Measurements from ENCODE around the gene EN2.

Gene EN2

DNA sequence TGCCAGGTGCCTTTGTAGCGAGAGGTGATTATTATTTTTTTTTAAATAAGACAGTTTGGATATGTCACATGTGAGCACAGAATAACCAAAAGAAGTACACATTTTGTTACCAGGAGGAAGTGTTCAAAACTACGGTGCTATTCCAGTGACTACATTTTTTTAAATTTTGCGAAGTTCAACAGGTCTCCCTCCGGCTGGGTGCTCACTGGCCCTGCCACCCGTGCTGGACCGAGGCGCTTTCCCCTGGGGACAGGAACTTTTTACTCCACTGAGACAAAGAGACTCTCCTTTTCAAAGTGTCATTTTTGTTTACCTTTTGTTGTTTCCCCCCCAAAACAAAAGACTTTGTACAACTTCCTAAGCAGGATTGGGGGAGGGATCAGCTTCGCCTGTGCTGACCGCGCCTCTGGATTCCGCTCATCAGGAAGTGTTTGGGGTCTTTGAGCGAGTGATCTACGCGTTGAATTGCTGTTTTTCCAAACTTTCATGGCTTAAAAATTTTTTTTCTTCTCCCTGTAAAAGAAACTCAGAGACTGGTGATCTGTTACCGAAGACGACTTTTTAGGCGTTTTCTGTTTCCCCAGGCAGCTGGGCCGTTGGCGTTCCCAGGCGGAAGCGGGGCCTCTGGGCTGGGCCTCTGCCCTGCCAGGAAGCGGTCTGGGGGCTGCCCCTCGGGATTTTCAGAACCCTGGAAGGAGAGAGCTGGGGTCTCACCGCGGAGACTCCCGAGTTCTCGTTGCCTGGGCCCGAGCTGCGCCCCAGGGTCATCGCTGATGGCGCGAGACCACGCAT is 7.2 kb downstream of the EN2 start:
- Histone ChIP-seq H3K4me1 (ENCODE audit: control insufficient read depth in 1 of 2, insufficient read depth in 2 of 2, low read length in 2 of 2) (peaks cover 3 to 5% of the 10 kb centered on the region in 2 donors), H3K4me3 (ENCODE audit: low read depth in 1 of 2, low read length in 2 of 2) (no peak overlapping the region), H3K36me3 (ENCODE audit: control insufficient read depth in 1 of 2, insufficient read depth in 2 of 2, low read length in 2 of 2) (no peaks in the 10 kb centered on the region), H3K27me3 (ENCODE audit: control insufficient read depth in 1 of 2, insufficient read depth in 2 of 2, low read length in 2 of 2) (peaks cover 94 to 96% of the 10 kb centered on the region in 2 donors), H3K9me3 (ENCODE audit: control insufficient read depth in 1 of 2, low read length in 2 of 2) (no peaks in the 10 kb centered on the region), H3K9ac (ENCODE audit: low read depth in 1 of 2, low read length in 2 of 2) (no peak overlapping the region), H3K27ac (ENCODE audit: low read depth, low read length) (no peak overlapping the region)

DNA sequence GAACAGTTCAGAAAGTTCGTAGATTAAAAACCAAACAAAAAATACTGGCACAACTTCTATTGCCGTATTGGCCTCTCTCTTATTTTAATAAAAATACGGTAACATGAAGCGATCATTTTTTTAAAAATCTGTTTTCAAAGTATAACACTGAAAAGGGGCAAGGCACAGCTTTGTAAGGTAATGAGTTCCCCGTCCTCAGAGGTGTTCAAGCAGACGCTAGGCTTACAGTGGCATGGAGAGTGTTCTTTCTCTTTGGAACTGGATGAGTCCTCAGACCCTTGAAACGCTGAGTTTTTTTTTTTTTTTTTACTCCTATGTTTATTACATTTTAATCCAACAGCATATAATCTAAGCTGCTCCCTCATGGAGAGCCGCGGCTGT is 7.8 kb downstream of the EN2 start:
- H3K9me3 ChIP-seq (ENCODE audit: control insufficient read depth in 1 of 2, low read length in 2 of 2): no peaks in the 10 kb centered on the region
- H3K36me3 ChIP-seq (ENCODE audit: control insufficient read depth in 1 of 2, insufficient read depth in 2 of 2, low read length in 2 of 2): no peaks in the 10 kb centered on the region
- H3K27me3 ChIP-seq (ENCODE audit: control insufficient read depth in 1 of 2, insufficient read depth in 2 of 2, low read length in 2 of 2): peaks cover 93 to 95% of the 10 kb centered on the region in 2 donors
- no peak overlapping the region for H3K4me3 ChIP-seq (ENCODE audit: low read depth in 1 of 2, low read length in 2 of 2)
- no peak overlapping the region for H3K9ac ChIP-seq (ENCODE audit: low read depth in 1 of 2, low read length in 2 of 2)
- H3K4me1 ChIP-seq (ENCODE audit: control insufficient read depth in 1 of 2, insufficient read depth in 2 of 2, low read length in 2 of 2): peaks cover 3 to 5% of the 10 kb centered on the region in 2 donors
- H3K27ac ChIP-seq (ENCODE audit: low read depth, low read length): no peak overlapping the region

DNA sequence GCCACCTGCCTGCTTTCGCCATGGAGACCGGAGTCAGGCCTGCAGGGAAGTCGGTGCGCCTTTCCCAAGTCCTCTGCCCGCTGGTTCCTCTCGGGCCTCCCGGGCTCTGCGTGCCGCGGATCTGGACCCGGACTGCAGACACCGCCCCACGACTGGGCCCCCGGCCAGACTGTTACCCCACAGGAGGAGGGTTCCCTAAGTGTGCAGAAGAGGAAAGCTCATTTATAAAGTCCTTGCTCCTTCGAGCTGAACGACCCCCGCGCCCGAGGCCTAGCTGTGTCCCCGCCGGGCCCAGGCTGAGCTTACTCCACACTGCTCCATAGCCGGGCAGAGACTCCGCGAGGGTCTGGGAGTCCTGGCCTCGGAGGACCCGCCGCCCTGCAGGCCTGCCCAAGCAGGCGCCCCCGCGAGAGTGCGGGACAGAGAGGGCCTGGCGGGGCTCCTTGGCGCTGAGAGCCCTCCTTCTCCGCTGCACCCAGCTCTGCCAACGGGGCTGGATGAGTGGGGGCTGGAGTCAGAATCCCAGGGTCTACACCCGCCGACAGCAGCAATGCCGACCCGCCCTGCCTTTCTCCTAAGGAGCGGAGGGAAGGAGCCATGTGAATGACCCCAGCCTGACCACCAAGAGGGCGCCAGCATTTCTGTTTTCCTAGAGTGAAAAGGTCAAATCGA is 8.3 kb downstream of the EN2 start:
- H3K9ac ChIP-seq (ENCODE audit: low read depth in 1 of 2, low read length in 2 of 2): no peak overlapping the region
- peaks cover 3 to 5% of the 10 kb centered on the region in 2 donors for H3K4me1 ChIP-seq (ENCODE audit: control insufficient read depth in 1 of 2, insufficient read depth in 2 of 2, low read length in 2 of 2)
- H3K27me3 ChIP-seq (ENCODE audit: control insufficient read depth in 1 of 2, insufficient read depth in 2 of 2, low read length in 2 of 2): peaks cover 93 to 95% of the 10 kb centered on the region in 2 donors
- H3K27ac ChIP-seq (ENCODE audit: low read depth, low read length): no peak overlapping the region
- H3K9me3 ChIP-seq (ENCODE audit: control insufficient read depth in 1 of 2, low read length in 2 of 2): no peaks in the 10 kb centered on the region
- no peaks in the 10 kb centered on the region for H3K36me3 ChIP-seq (ENCODE audit: control insufficient read depth in 1 of 2, insufficient read depth in 2 of 2, low read length in 2 of 2)
- H3K4me3 ChIP-seq (ENCODE audit: low read depth in 1 of 2, low read length in 2 of 2): no peak overlapping the region

DNA sequence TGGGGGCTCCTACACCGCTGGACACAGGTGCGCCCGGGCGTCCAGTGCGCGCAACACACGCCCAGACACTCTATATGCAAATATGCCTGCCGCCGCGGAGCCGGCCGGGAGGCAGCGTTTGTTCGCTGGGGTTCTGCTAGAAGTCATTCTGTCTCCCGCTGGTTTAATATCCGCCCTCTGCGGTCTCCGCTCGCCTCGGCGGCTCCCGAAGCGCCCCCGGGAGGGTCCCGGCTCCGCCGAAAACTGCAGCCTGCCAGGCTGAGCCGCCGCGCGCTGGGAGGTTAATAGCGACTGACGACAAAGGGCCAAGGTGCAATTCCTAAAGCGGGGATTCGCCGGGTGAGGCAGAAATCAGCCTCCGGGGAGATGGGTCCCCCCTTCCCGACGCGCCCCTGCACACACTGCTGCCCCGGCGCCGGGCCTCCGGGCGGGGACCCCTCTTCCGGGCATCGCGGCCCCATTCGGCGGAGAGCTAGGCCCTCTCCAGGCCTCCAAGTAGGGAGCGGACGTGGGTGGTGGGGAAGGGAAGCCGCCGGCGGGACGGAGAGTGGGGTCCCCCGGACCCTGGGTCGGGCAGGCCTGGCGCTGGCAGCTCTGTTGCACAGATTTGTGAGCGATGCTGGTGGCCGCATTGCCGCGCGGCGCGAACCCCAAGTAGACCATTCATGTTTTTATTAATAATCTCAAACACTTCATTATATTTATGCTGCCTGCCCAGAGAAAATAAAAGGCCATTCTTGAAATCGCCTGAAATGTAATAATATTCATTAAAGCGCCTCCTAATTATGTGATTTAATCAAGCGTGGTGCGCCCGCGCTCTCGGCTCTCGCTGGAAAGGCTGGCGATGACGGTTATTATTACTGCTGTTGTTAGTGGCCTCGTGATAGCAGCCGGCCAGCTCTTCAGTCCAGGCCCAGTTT is 9.1 kb downstream of the EN2 start:
- H3K4me1 ChIP-seq (ENCODE audit: control insufficient read depth in 1 of 2, insufficient read depth in 2 of 2, low read length in 2 of 2): peaks cover 3 to 5% of the 10 kb centered on the region in 2 donors
- H3K36me3 ChIP-seq (ENCODE audit: control insufficient read depth in 1 of 2, insufficient read depth in 2 of 2, low read length in 2 of 2): no peaks in the 10 kb centered on the region
- H3K9ac ChIP-seq (ENCODE audit: low read depth in 1 of 2, low read length in 2 of 2): no peak overlapping the region
- H3K27ac ChIP-seq (ENCODE audit: low read depth, low read length): no peak overlapping the region
- no peaks in the 10 kb centered on the region for H3K9me3 ChIP-seq (ENCODE audit: control insufficient read depth in 1 of 2, low read length in 2 of 2)
- H3K4me3 ChIP-seq (ENCODE audit: low read depth in 1 of 2, low read length in 2 of 2): no peak overlapping the region
- peaks cover 93 to 95% of the 10 kb centered on the region in 2 donors for H3K27me3 ChIP-seq (ENCODE audit: control insufficient read depth in 1 of 2, insufficient read depth in 2 of 2, low read length in 2 of 2)

DNA sequence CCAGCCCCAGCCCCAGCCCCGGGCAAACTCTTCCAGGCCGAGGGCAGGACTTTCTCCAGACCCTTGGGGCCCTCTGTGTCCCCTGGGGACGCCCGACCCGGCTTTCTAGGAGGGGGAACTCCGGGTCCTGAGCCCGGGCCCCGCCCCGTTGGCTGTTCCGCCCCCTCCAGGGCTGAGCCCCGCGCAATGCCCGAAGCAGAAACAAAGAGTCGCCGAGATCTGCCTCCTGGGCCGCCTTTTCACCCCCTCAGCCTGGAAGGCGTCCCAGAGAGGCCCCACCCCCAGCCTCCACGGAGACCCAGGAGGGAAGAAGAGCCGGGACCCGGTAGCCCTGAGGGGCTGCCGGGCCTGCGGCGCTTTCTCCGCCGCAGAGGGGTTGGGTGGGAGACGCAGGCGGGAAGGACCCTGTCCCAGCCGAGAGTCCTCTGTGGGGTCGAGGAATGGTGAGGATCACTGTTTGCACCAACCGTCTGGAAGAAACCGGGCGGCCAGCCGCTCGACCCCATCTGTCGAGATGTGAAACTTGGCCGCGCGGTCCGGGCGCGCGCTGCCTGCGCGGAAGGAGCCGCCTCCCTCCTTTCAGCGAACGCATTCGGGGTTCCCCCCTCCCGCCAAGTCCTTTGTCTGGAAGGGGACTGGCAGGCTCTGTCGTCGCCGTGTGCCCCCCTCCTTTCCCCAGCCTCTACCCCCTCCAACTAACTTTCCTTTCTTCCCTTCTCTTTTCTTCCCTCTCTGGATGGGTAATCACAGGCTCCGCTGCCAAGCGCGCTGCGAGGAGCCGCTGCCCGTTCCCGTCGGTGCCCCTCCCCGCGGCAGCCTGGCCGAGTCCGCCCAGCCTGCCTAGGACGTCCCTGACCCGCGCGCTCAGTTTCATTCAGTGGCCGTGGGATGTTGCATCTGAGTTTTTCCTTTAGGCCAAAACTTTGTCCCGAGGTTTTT is 10.2 kb downstream of the EN2 start:
- Histone ChIP-seq H3K9ac (ENCODE audit: low read depth in 1 of 2, low read length in 2 of 2) (no peak overlapping the region), H3K4me3 (ENCODE audit: low read depth in 1 of 2, low read length in 2 of 2) (peak overlapping the region in 1 of 2 donors; percentile 28), H3K27me3 (ENCODE audit: control insufficient read depth in 1 of 2, insufficient read depth in 2 of 2, low read length in 2 of 2) (peaks cover 94 to 97% of the 10 kb centered on the region in 2 donors)

DNA sequence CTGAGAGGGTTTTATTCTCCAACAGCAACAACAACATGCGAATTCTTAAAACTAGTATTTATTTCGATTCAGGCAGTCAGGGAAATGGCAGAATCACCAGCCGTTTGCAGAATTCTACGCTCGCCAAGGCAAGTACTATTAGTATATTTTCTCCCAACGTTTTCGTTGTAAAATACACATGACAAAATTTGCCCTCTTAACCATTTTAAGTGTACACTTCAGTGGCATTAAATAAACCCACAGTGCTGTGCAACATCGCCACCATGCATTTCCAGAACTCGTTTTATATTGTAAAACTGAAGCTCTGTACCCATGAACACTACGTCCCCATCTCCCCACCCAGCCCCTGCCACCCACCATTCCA is 10.8 kb downstream of the EN2 start:
- Histone ChIP-seq H3K27me3 (ENCODE audit: control insufficient read depth in 1 of 2, insufficient read depth in 2 of 2, low read length in 2 of 2) (peaks cover 94 to 97% of the 10 kb centered on the region in 2 donors), H3K4me3 (ENCODE audit: low read depth in 1 of 2, low read length in 2 of 2) (no peak overlapping the region), H3K36me3 (ENCODE audit: control insufficient read depth in 1 of 2, insufficient read depth in 2 of 2, low read length in 2 of 2) (no peaks in the 10 kb centered on the region), H3K27ac (ENCODE audit: low read depth, low read length) (no peak overlapping the region), H3K9me3 (ENCODE audit: control insufficient read depth in 1 of 2, low read length in 2 of 2) (no peaks in the 10 kb centered on the region), H3K4me1 (ENCODE audit: control insufficient read depth in 1 of 2, insufficient read depth in 2 of 2, low read length in 2 of 2) (peaks cover 3 to 5% of the 10 kb centered on the region in 2 donors), H3K9ac (ENCODE audit: low read depth in 1 of 2, low read length in 2 of 2) (no peak overlapping the region)

More for the DNA sequence above, 10.2 kb downstream of the EN2 start:
- no peaks in the 10 kb centered on the region for H3K36me3 ChIP-seq (ENCODE audit: control insufficient read depth in 1 of 2, insufficient read depth in 2 of 2, low read length in 2 of 2)
- no peaks in the 10 kb centered on the region for H3K9me3 ChIP-seq (ENCODE audit: control insufficient read depth in 1 of 2, low read length in 2 of 2)
- H3K4me1 ChIP-seq (ENCODE audit: control insufficient read depth in 1 of 2, insufficient read depth in 2 of 2, low read length in 2 of 2): peaks cover 3 to 5% of the 10 kb centered on the region in 2 donors
- H3K27ac ChIP-seq (ENCODE audit: low read depth, low read length): no peak overlapping the region

DNA sequence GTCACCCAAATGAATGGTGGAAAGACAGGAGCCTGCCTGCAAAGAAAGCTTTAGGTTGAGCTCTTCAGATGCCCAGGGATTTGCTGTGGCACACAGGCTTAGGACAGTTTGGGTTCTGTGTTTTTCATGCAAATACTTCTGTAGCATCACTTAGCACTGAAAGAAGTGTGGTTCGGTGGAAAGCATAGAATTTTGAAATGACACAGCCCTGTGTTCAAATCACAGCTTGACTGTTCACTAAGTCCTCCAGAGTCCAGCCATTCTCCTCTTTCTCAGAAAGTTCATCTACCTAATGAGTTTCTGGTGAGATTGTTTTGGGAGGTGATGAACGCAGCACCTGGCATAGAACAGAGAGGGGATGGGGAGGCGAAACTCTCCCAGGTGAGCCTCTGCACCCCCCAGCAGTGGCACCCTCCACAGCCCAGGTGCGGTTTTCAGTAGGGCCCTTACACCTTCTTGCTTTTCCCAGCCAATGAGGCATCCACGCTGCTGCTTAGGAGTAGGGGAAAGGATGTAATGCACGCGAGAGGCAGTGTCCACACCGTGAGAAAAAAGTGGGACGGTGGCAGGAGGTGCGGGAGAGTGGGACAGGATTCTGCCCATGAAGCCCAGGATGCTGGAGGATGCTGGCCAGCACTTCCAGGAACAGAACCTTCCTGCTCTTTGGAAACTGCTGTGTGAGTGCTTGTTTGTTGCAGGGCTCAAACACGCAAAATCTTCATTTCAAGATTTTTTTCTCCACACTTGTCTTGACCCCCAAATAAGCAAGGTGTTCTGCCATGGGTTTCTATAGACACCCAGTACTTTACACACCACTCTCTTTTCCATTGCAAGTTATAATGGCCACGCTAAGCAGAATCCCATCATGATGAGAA is 11.6 kb downstream of the EN2 start:
- Histone ChIP-seq H3K27ac (ENCODE audit: low read depth, low read length) (no peak overlapping the region), H3K4me3 (ENCODE audit: low read depth in 1 of 2, low read length in 2 of 2) (no peak overlapping the region), H3K27me3 (ENCODE audit: control insufficient read depth in 1 of 2, insufficient read depth in 2 of 2, low read length in 2 of 2) (peaks cover 94 to 98% of the 10 kb centered on the region in 2 donors), H3K9ac (ENCODE audit: low read depth in 1 of 2, low read length in 2 of 2) (no peak overlapping the region), H3K36me3 (ENCODE audit: control insufficient read depth in 1 of 2, insufficient read depth in 2 of 2, low read length in 2 of 2) (no peaks in the 10 kb centered on the region), H3K4me1 (ENCODE audit: control insufficient read depth in 1 of 2, insufficient read depth in 2 of 2, low read length in 2 of 2) (peaks cover 3 to 5% of the 10 kb centered on the region in 2 donors), H3K9me3 (ENCODE audit: control insufficient read depth in 1 of 2, low read length in 2 of 2) (no peaks in the 10 kb centered on the region)

DNA sequence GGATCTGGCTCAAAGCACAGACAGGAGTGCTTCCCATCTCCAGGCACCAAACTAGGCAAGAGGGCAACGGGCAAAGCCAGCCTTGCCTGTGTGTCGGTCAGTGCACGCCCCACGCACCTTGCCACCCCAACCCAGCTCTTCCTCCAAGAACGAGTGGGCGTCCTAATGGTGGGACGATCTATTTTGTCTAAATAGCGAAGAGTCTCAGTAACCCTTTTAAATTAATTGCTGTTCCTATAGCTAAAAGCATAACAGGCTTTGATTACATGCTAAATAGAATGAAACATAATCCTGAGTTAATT is 12.2 kb downstream of the EN2 start:
- H3K9me3 ChIP-seq (ENCODE audit: control insufficient read depth in 1 of 2, low read length in 2 of 2): no peaks in the 10 kb centered on the region
- peaks cover 92 to 98% of the 10 kb centered on the region in 2 donors for H3K27me3 ChIP-seq (ENCODE audit: control insufficient read depth in 1 of 2, insufficient read depth in 2 of 2, low read length in 2 of 2)
- H3K4me3 ChIP-seq (ENCODE audit: low read depth in 1 of 2, low read length in 2 of 2): no peak overlapping the region
- H3K9ac ChIP-seq (ENCODE audit: low read depth in 1 of 2, low read length in 2 of 2): no peak overlapping the region
- no peaks in the 10 kb centered on the region for H3K36me3 ChIP-seq (ENCODE audit: control insufficient read depth in 1 of 2, insufficient read depth in 2 of 2, low read length in 2 of 2)
- H3K27ac ChIP-seq (ENCODE audit: low read depth, low read length): no peak overlapping the region
- peaks cover 3 to 5% of the 10 kb centered on the region in 2 donors for H3K4me1 ChIP-seq (ENCODE audit: control insufficient read depth in 1 of 2, insufficient read depth in 2 of 2, low read length in 2 of 2)
